ENCODE measurements around the gene RNASE4.
"Not testable (repeated sequence)": the region's sequence is repeated elsewhere in the genome, so short reads cannot be mapped to it uniquely, and the experiment has no call there.

RNASE4 gene

DNA sequence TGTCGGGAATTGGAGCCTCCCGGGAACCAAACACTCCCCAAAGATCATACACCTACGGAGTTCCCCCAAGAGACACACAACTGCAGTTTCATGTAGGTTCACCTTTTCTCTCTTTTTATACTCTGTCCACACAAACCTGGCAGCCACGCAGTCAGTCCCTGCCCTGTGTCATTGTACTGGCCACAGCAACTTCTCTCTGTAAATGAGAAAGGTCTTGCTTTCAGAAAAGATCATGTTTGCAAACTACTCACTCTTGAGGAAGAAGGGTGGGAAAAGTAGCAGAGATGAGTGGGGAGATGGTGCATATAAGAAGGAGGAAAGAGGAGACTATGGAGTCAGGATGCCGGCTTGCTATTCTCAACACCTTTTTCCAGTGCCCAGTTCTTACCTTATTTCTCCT lies 14.6 kb downstream of the RNASE4 start:
- no peak for DNase-seq (ENCODE audit: low spot score)

DNA sequence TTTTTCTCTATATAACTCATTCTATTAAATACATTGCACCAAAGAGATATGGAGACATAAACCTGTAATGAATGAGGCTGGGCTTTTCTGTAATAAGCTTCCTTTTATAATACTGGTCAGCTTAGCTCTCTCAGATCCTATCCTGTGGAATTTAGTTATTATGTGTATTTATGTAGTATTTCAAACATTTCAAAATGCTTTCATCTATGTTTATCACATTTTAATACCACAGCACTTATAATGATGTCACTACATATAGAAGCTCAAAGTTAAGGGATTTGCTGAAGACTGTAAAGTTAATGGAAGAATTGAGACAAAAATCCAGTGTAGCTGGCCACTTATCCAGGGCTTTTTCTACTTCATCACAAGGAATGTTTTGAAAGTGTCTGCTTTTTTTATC lies 15.6 kb downstream of the RNASE4 start:
- DNase-seq (ENCODE audit: low spot score), result no peak

DNA sequence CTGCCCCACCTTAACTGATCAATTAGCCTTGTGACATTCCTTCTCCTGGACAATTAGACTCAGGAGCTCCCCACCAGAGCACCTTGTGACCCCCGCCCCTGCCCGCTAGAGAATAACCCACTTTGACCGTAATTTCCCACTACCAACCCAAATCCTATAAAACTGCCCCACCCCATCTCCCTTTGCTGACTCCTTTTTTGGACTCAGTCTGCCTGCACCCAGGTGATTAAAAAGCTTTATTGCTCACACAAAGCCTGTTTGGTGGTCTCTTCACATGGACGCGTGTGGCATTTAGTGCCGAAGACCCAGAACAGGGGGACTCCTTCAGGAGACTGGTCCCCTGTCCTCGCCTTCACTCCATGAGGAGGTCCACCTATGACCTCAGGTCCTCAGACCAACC lies 16.6 kb downstream of the RNASE4 start:
- DNase-seq (ENCODE audit: low spot score), result not testable (repeated sequence)

DNA sequence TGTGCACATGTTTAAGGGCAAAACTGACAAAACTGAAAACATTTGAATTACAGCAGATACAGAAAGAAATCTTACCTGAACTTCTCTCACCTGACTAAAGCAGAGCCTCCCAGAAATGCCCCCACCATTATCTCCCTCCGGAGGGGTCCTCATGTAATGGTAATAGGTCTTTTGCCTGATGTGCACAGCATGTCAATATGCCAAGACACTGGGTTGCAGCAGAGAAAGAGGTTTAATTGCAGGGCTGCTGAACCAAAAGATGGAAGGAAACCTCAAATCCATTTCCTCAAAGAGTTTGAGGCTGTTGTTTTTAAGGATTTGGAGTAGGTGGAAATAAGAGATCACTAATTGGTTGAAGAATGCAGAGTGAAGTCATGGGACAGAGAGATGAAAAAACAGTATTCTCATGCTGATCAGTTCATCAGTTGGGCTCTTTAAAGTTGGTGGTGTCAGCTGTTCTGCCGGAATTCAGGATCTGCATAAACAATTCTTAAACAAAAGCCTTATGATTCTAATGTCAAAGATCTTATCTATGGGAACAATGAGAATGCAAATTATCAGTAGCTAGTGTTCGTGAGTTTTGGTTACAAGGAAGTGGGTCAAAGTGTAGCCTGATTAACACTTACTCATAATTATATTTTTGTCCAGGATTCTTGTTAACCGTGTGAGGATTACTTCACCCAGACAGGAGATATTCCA lies 22.4 kb downstream of the RNASE4 start:
- DNase-seq (ENCODE audit: low spot score), result peak; percentile 32

DNA sequence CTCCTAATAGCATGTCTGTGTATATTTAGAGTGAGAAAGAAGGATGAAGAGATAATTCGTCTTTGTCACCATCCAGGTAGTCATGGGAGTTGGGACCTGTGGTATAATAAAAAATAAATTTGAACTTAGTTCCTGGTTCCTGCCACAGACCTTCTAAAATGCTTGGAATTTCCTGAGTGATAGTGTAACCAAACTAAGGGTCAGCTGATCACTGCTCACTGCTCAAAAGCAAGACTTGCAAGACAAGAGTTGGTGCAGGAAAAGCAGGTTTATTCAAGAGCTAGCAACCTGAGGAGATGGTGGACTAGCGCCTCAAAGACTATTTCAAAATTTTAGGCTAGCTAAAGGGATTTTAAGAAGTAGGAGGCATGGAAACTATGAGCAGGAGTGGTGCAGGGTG lies 23.3 kb downstream of the RNASE4 start:
- peak; percentile 23 for DNase-seq (ENCODE audit: low spot score)

DNA sequence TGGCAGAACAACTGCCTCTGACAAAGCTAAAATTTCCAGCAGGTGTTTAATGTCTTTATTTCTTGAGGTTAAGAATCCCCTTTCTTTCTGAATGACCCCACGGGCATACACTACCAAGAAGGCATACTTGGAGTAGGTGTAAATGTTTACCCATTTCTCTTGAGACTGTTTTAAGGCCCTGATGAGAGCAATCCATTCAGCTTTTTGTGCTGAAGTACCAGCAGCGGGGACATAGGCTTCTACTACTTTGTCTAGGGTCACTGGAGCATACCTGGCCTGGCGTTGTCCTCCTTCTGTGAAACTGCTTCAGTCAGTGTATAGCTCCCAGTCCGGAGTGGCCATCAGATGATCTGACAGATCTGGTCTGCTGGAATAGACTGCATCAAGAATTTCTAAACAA lies 26.9 kb downstream of the RNASE4 start:
- no peak for DNase-seq (ENCODE audit: low spot score)

DNA sequence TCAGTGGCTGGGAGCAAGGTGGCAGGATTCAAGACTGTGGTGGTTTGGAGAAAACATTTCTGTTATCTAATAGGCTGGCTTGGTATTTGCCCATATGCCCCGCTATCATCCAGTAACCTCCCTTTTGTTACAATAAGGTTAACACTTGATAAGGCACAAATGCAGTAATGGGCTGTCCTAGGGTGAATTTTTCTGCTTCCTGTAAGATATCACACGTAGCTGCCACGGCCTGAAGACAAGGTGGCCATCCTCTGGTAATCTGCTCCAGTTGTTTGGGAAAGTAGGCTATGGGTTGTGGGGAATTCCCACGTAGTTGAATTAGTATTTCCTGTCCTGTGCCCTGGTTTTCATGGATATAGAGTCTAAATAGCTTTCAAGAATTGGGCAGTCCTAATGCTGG lies 27.3 kb downstream of the RNASE4 start:
- DNase-seq (ENCODE audit: low spot score), result no peak

DNA sequence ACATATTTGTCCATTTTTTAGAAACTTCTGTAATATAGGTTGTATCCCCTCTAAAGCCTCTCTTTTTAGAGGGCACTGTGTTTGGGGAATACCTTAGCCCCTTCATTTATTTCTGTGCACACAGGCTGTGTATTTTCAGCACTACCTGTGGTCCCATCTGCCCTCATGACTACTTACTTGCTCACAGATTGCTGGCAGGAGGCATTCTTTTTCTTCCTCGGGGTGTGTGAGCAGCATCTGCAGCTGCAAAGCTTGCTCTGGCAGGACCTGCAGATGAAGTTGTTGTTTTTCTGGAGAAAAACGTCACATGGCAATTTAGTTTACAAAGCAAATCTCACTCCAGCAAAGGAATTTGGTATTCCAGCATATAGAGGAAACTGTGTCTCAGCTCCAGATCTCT lies 28.5 kb downstream of the RNASE4 start:
- DNase-seq (ENCODE audit: low spot score), result no peak

DNA sequence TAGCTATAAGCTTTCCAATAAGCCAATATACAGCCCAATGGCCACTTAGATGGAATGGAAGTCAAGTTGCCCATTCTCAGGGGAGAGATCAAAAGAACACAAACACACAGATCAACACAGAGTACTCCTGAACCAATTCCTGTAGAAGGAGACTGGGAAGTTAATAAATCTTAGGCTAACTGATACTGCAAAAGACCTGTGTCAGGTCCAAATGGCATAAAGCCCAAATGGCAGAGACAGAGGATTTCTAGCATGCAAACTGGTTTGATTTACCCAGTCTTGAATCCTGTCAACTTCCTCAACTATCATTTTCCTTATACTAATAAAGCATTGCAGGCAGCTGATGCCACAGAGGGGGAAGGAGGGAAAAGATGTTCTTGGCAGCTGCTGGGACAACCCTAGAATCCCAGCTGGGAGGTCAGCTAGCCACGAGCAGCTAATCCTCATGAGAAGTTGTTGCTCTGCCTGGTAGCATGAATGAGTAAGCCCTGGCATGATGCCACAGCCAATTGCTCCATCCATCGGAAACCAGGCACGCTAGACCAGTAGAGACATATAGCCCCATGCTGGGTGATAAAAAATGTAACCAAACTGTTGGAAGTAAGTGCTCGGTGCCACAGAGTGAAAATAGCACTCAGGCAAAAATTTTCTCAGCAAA lies 30.4 kb downstream of the RNASE4 start:
- DNase-seq (ENCODE audit: low spot score), result no peak

DNA sequence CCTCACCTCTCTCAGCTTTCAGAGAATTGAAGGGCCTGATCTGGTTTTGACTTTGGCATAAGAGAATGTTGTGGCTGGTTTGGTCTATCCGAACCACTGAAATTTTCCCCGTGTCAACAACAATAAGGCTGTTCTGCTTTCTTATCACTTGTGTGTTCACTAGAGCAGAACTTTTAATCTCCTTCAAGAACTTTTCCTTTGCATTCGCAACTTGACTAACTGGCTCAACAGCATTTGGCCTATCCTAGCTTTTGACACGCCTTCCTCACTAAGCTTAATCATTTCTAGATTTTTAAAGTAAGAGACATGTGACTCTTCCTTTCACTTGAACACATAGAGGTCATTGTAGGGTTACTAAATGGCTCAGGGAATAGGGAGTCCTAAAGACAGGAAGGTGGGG lies 35.4 kb downstream of the RNASE4 start:
- DNase-seq (ENCODE audit: low spot score), result no peak

DNA sequence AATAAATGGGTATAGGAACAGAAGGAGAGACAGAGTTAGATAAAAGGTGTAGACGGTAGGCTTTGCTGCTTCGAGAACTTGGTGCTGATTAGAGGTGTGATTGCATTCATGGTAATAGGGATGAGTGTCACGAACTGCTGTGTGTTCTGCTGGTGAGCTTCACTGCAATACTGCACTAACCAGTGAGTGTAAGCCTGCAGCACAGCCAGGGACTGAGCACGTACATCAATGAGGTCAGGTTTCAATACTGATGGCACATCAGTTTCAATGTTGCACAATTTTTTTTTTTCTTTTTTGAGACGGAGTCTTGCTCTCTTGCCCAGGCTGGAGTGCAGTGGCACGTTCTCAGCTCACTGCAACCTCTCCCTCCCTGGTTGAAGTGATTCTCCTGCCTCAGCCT lies 36.4 kb downstream of the RNASE4 start:
- DNase-seq (ENCODE audit: low spot score), result no peak

DNA sequence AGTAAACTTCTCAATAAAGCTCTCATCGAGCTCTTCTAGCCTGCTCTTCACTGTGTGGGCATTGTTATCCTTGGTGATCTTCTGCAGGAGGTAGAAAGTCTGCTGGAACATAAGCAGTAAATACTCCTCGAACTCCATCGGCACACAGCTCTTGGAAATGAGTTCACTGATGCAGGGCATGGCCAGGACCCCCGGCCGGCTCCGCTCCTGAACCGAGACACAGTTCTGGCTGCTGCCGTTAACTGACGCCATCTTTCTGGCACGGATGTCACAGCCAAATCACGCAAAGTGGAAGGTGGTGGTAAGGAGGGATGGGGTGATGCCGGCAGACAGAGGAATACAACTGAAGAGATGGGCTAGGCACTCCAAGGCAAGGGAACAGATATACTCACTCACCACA lies 37.7 kb downstream of the RNASE4 start:
- DNase-seq (ENCODE audit: low spot score), result no peak

DNA sequence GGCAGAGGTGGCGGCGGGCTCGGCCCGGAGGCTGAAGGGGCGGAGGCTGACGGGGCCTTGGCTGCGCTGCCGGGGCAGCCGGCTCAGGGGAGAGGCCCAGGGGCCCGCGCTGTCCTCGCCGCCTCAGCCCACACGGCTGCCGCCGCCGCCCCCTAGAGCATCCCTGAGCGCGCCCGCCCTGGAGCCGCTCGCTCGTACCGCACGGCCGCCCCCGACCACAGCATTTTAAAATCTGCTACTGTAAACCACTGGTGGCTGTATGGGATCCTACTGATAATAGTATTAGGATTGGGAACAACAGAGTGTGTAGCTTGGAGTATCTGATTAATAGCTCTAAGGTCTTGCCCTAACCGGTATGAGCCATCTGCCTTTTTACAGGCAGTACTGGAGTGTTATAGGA lies 39.1 kb downstream of the RNASE4 start:
- no peak for DNase-seq (ENCODE audit: low spot score)

DNA sequence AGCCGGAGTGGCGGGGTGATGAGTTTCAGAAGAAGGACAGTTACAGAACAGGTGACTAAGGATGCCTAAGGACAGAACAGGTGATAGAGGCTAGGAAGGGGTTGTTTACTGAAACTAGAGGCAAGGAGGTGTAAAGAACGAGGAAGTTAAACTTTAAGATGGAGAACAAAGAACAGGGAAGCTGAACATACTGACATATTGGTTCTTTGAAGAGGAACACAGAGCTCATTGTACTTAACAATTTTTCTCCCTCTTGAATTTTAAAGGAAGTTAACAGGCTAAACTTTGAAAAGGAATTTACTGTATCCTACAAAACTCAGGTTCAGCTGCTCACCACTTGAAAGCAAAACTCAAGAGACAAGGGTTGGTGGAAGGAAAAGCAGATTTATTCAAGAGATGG lies 41.8 kb downstream of the RNASE4 start:
- not testable (repeated sequence) for DNase-seq (ENCODE audit: low spot score)

DNA sequence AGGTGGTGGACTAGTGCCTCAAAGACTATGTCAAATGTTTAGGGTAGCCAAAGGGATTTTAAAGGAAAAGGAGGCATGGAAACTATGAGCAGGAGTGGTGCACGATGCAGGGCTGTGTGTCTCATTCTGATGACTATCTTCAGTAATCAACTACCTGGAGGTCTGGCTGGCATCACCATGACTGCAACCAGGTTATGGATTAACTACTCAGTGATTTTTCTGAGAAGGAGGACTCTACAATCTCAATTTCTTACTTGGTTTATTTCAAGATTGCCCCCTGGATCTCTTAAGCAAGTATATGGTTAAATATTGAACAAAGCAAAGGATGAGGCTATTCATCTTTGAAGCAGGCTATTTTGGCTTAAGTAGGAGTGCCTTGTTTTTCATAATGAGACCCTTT lies 42.2 kb downstream of the RNASE4 start:
- no peak for DNase-seq (ENCODE audit: low spot score)

DNA sequence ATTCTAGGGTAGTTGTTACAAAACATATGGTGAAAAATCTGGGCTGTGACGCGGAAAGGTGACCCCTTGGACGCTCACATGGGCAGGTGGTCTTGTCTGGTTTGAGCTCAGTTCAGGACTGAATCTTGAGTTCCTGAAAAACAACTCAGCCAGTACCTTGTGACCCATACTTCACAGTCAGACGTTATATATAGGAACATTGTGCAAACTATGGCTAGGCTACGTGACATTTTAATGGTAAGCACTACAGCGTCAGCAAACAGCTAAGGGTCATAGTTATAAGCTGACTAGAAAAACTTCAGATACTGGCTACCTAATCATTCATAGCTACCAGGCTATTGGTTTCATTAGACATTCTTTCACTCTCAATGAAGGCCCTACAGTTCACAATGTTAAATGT lies 46.5 kb downstream of the RNASE4 start:
- no peak for DNase-seq (ENCODE audit: low spot score)

DNA sequence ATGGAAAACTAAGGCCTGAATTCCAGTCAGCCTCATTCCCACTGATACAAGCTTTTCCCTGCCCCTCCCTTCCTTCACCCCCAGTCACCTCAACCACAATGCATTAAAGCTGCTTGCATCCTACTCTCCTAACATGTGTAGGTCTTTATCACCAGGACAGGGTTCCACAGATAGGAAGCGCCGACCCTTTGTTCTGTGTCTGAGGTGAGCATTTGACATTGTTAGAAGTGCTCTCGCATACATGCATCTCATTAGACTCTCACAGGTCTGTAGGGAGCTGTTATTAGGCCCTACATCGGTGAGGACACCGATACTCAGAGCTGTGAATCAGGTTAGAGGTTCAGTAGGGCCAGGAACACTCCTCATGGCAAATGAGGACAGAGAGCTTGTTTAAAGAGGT lies 48.1 kb downstream of the RNASE4 start:
- no peak for DNase-seq (ENCODE audit: low spot score)

DNA sequence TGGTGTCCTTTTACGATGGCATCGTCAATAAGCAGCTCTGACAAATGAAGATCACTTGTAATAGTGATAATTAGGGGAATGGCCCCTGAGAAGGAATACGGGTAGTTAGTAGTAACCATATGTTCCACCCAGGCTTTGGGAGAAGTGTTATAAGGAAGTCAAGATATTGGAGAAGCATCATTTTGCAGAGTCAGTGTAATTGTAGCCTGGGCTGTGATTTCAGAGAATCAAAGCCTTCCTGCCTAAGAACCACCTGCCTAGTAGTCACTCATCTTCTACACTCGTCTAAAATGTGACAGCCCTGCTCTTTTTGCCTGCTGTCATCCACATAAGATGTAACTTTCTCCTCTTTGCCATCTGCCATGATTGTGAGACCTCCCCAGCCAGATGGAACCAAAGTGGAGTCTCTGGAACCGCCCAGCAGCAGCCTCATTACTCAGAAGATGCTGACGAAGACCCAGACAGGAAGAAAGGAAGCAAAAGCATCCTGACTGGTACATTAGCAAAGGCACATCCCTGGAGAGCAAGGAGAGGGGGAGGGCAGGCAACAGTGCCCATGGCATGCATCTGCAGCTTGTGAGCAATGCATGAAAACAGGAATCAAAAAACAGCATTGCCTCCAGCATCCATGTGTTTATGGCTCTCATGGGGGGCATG lies 48.7 kb downstream of the RNASE4 start:
- no peak for DNase-seq (ENCODE audit: low spot score)

DNA sequence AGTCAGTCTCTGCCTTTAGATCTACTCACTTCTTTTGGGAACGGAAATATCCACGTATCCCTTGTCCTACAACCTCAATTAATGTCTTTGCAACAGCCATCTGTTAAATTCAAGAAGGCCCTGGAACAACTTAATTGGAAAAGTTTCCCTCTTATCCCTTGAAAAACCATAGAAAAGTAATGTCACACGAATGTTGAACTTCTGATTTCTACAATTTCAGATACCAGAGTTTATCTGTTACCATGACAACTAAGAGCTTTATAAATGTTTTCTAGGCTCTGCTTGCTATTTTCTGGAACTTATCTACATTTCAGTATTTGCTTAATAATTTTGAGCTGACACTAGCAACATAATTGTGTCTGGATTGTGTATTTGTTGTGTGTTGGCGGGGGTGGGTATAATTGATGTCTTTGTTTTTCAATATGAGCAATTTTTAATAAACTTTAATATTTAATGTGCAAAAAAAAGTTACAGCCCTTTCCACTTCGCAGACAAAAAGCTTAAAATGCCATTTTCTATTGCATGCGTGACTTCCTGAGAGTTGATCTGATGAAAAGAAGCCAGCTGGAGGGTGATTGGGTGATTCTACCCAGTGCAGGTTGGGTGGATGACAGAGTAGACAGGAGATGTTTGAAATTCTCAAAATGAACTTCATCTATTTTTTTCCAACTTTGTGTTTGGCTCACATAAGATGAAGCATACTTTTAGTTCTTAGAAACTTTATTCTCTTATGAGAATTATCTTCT lies 49.5 kb downstream of the RNASE4 start:
- DNase-seq (ENCODE audit: low spot score), result no peak

DNA sequence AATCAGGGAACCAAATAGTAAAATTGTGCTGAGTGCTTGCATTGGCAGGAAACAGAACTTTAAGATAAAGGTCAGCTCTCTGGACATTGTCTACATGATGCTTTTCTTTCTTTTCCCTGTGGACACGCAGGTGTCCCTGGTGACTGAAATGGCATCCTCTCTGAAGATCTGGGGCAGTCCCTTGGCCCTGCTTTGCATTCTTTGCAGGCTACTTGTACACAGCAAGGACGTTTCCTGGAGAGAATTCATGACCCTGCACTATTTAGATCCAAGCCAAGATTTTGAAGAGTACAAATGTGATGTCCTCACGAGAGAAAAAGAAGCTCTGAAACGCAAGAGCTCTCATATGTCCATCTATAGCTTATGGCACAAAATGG lies 50.1 kb downstream of the RNASE4 start:
- no peak for DNase-seq (ENCODE audit: low spot score)

DNA sequence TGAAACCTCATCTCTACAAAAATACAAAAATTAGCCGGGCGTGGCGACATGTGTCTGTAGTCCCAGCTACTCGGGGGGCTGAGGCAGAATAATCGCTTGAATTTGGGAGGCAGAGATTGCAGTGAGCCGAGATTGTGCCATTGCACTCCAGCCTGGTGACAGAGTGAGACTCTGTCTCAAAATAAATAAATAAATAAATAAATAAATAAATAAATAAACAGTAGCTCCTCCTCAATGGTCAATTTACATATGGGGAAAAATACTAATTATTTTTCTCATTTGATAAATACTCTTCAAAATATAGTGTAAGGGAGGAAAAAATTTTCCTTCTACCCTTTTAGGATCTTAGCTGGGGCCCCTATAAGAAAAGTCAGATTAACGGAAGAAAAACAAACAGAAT lies 53.9 kb downstream of the RNASE4 start:
- not testable (repeated sequence) for DNase-seq (ENCODE audit: low spot score)

DNA sequence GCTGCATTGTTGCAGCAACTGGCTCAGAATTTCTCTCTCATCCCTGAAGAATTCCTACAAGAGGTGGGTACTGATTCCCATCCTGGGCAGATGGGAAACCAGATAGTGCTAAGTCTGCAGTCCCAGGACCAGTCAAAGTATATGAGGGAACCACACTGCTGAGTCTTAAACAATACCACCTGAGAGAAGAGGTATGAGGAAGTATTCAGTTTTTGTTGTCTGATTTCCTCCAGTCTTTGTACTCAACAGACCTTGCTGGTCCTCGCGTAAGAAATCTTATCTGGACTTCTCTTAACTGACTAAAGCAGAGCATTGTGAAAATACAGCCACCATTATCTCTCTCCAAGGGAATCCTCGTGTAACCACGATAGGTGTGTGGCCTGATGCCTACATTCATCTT lies 57.8 kb downstream of the RNASE4 start:
- DNase-seq (ENCODE audit: low spot score), result no peak

DNA sequence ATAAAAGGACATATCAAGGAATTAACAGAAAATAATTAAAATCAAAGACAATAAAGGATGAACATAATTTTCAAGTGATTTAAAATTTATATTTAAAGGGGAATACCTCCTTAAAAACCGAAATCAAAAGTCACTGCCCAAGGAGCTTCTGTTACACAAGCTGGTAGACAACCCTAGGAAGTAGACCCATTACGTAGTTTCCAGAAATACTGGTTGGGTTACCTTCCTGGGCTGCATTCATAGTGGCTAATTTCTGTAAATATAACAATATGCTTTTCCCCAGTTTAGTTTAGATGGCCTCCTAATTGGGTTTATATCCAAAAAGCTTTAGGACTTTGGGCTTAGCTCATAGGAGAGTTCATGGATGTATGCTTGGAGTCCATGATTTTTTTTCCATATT lies 59.2 kb downstream of the RNASE4 start:
- DNase-seq (ENCODE audit: low spot score), result no peak
